ENCODE data around the gene LPP.
A peak's percentile ranks its signal among the peaks of the same experiment; 100 is the strongest.
"Not testable (repeated sequence)": the region's sequence is repeated elsewhere in the genome, so short reads cannot be mapped to it uniquely, and the experiment has no call there.

Gene LPP

DNA sequence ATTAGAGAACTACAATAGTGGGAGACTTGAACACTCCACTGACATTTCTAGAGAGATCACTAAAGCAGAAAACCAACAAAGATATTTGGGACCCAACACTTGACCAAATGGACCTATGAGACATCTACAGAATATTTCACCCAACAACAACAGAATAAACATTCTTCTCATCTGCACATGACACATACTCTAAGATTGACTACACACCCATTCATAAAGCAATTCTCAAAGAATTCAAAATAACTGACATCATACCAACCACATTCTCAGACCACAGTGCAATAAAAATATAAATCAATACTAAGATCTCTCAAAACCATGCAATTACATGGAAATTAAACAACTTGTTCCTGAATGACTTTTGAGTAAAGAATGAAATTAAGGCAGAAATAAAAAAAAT, 473.7 kb downstream of the LPP start:
- peak; percentile 29 for DNase-seq (ENCODE audit: extremely low read depth, low read depth)
- TF ChIP-seq, protein P1, sequence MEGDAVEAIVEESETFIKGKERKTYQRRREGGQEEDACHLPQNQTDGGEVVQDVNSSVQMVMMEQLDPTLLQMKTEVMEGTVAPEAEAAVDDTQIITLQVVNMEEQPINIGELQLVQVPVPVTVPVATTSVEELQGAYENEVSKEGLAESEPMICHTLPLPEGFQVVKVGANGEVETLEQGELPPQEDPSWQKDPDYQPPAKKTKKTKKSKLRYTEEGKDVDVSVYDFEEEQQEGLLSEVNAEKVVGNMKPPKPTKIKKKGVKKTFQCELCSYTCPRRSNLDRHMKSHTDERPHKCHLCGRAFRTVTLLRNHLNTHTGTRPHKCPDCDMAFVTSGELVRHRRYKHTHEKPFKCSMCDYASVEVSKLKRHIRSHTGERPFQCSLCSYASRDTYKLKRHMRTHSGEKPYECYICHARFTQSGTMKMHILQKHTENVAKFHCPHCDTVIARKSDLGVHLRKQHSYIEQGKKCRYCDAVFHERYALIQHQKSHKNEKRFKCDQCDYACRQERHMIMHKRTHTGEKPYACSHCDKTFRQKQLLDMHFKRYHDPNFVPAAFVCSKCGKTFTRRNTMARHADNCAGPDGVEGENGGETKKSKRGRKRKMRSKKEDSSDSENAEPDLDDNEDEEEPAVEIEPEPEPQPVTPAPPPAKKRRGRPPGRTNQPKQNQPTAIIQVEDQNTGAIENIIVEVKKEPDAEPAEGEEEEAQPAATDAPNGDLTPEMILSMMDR (IDR thresholded peaks at IDR 0.05; ENCODE audit: low read depth, low read length, missing control alignments) = no peak
- no peak overlapping the region for H3K4me3 ChIP-seq (replicated peaks; ENCODE audit: low read depth, low read length)

DNA sequence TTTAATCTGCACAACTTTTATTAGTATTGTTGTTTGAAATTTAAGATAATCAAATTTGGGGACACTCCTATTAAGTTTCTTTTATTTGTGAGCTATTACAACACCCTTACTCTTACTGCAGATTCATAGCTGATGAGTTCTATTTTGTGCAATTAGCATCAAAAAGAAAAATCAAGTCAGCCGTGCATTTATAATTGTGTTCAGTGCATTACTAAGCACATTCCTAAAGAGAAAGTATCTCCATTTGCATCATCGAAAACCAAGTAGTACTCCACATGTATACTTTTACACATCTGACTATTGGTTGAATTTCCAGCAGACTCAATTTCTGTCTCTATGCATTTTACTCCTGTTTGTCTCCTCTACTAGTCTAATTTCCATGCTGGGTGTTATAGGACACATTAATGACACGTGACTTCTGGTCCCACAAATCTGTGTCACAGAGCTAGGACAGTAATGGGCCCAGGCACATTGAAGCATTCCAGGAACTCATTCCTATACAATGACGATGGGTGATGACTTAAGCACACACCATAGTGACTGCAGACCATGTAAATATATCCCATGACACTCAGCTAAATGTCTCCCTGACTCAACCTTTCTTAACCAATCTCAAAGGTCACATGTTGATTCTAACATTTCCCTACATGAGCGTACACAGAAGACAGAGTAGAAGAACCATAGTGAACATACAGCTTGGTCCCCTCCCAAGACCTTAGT, 477.5 kb downstream of the LPP start:
- TF ChIP-seq, protein P1 (IDR thresholded peaks at IDR 0.05; ENCODE audit: low read depth, low read length, missing control alignments) = no peak
- no peak overlapping the region for H3K4me3 ChIP-seq (replicated peaks; ENCODE audit: low read depth, low read length)
- peak; percentile 31 for DNase-seq (ENCODE audit: extremely low read depth, low read depth)

DNA sequence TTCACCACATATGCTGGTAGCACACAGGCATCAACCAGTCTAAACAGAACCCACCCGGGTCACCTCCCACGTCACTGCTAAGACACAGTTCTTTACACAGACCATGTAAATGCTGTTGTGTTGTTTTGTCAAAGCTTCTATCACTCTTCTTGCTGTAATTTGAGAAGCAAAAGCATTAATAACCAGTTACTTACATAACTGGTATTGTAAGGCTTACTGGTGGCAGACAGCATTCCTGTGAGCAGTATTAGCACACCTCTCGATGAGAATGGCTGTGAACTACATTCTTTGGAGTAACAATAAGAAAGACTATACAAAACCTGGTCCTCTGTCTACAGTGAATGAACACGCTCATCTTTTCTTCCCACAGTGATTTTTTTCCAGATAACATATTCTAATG, 479.2 kb downstream of the LPP start:
- DNase-seq (ENCODE audit: extremely low read depth, low read depth) = no peak
- TF ChIP-seq, protein P1 (IDR thresholded peaks at IDR 0.05; ENCODE audit: low read depth, low read length, missing control alignments) = no peak
- no peak overlapping the region for H3K4me3 ChIP-seq (replicated peaks; ENCODE audit: low read depth, low read length)

DNA sequence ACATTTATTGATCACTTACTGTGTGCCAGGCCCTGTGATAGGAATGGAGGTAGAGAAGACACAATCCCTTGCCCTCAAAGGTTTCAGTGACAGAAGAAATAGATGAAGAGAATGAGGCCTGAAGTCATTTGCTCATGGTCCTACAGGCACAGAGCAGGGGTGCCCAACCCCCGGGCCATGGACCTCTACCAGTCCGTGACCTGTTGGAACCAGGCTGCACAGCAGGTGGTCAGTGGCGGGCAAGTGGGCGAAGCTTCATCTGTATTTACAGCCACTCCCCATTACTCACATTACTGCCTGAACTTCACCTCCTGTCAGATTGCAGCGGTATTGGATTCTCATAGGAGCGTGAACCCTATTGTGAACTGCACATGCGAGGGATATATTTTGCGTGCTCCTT, 480.3 kb downstream of the LPP start:
- no peak for DNase-seq (ENCODE audit: extremely low read depth, low read depth)
- H3K4me3 ChIP-seq (replicated peaks; ENCODE audit: low read depth, low read length) = no peak overlapping the region
- TF ChIP-seq, protein P1 (IDR thresholded peaks at IDR 0.05; ENCODE audit: low read depth, low read length, missing control alignments) = no peak

DNA sequence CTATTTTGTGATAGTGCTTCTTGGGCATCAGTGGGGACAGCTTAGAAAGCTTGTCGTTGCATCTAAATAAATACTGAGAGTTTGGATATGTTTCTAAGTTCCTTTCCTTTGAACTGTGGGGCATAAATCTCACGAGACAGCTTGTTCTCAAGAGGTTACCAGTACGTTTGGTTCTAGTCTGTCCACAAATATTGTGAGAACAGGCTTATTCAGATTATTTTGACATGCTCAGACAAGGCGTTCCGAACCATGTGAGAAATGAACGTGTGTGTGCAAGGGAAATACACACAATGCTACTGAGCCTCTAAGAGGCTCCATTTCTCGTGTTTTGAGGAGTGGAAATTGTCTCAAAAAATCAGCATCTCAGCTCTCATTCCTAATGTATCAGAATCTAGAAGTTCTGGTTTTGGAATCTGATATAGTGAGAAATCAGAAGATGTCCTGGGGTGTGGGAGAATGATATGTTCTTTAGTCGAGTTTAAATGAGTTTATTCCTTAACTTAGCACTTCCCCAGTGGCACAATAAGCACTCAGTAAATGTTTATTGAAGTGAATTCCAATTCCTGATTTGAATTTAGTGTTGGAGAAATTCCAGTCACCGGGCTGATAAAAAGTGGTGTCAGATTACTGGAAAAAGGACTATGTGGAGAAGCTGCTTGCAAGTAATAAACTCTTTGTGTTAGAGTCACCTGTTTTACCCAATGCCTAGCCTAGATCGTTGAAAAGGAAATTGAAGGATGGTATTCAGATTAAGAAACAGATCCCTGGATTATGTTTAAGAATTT, 481.5 kb downstream of the LPP start:
- TF ChIP-seq, protein P1 (IDR thresholded peaks at IDR 0.05; ENCODE audit: low read depth, low read length, missing control alignments) = no peak

DNA sequence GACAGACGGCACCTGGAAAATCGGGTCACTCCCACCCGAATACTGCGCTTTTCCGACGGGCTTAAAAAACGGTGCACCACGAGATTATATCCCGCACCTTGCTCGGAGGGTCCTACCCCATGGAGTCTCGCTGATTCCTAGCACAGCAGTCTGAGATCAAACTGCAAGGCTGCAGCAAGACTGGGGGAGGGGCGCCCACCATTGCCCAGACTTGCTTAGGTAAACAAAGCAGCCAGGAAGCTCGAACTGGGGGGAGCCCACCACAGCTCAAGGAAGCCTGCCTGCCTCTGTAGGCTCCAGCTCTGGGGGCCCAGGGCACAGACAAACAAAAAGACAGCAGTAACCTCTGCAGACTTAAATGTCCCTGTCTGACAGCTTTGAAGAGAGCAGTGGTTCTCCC, 482.3 kb downstream of the LPP start:
- not testable (repeated sequence) for H3K4me3 ChIP-seq (replicated peaks; ENCODE audit: low read depth, low read length); DNase-seq (ENCODE audit: extremely low read depth, low read depth)

More for the DNA sequence above, 481.5 kb downstream of the LPP start:
- DNase-seq (ENCODE audit: extremely low read depth, low read depth) = no peak
- no peak overlapping the region for H3K4me3 ChIP-seq (replicated peaks; ENCODE audit: low read depth, low read length)

DNA sequence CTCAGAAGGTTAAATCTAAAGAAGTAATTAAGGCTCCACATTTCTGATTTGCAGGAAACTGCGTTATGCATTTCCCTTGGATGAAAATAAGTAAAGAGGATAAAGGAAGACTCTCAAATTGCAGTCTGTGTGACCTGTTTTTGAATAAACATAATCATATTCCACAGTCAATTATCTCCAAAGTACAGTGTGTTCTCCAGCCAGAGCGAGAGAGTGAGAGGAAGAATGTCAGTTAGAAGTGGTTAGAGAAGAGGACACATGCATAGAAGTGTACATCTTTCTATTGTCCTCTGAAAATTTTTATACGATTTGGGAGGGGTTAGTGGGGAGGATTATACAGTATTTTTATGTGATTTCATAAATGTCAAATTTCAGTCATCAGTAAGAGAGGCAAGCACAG, 487.1 kb downstream of the LPP start:
- TF ChIP-seq, protein P1 (IDR thresholded peaks at IDR 0.05; ENCODE audit: low read depth, low read length, missing control alignments) = no peak
- DNase-seq (ENCODE audit: extremely low read depth, low read depth) = no peak
- no peak overlapping the region for H3K4me3 ChIP-seq (replicated peaks; ENCODE audit: low read depth, low read length)
